Heart right ventricle (tissue), 16 donors: ENCODE data around the gene TIAM1. TPM values are rescaled to one million over a fixed set of nuclear protein-coding genes. Genes with fewer than 3 reads are reported as not detected.

ENCODE experiments used
- ATAC-seq, 8 donors: fragments of 200-7000 bp; cut with Tn5 transposase; one replicate each; pipeline ENCODE4 v1.9.1; 2020; ENCODE audit warnings: mild to moderate bottlenecking in 8 of 8, moderate library complexity in 8 of 8, moderate number of reproducible peaks in 1 of 8
- DNase-seq, 2 donors: peaks; one replicate each; pipeline ENCODE4 v3.0.0-alpha.2; 2020
- H3K27ac ChIP-seq, 10 donors: fragments of 200-600 bp; sonication (generic) in 2 of 10; one replicate each; pipeline versions ENCODE4 v1.5.0 to v1.8.0; 2020 to 2022; ENCODE audit warnings: mild to moderate bottlenecking in 3 of 10
- H3K27me3 ChIP-seq, 7 donors: fragments of 200-600 bp; one replicate each; pipeline ENCODE4 v1.8.0; 2021 to 2022; ENCODE audit warnings: mild to moderate bottlenecking in 2 of 7
- H3K36me3 ChIP-seq, 9 donors: fragments of 200-600 bp; sonication (generic) in 1 of 9; one replicate each; pipeline versions ENCODE4 v1.5.0 to v1.8.0; 2020 to 2022; ENCODE audit warnings: mild to moderate bottlenecking in 2 of 9
- H3K4me1 ChIP-seq, 9 donors: fragments of 200-600 bp; sonication (generic) in 1 of 9; one replicate each; pipeline versions ENCODE4 v1.5.0 to v1.8.0; 2020 to 2022; ENCODE audit warnings: mild to moderate bottlenecking in 4 of 9
- H3K4me3 ChIP-seq, 10 donors: fragments of 200-600 bp; sonication (generic) in 2 of 10; one replicate each; pipeline versions ENCODE4 v1.5.0 to v1.8.0; 2020 to 2022; ENCODE audit warnings: mild to moderate bottlenecking in 7 of 10, moderate library complexity in 2 of 10
- H3K9me3 ChIP-seq, 11 donors: fragments of 200-600 bp in 10 of 11; sonication (generic) in 2 of 11; one replicate each; pipeline versions ENCODE4 v1.5.0 to v1.8.0; 2013 to 2022; ENCODE audit warnings: mild to moderate bottlenecking in 2 of 11, control low read depth in 1 of 11, moderate library complexity in 1 of 11
- WGBS, 2 donors: extraction: QIAGEN DNeasy Blood & Tissue Kit; methylation state at CpG; one replicate each; pipeline ENCODE4 v1.1.7; 2013; ENCODE audit warnings: inconsistent platforms in 1 of 2; 5-methylcytosine and 5-hydroxymethylcytosine counted together
- intact Hi-C, 10 donors: fragments of 100-400 bp; cut with DNase I; formaldehyde crosslinking; loops; one replicate each; pipeline versions ENCODE4 v1.11.1 to v1.14.2; 2022
- polyA plus RNA-seq, 2 donors: library from polyadenylated mRNA; stranded (reverse); fragments of 200-250 nt; gene quantifications; one replicate each; pipeline ENCODE4 v1.2.3, GENCODE V29; 2013
- total RNA-seq, 10 donors: library from RNA; stranded (reverse); fragmentation: NEBNext Ultra II Directional in 3 of 10; extraction: Animal tissue kit (Norgen Biotek cat#: 25700) in 3 of 10; gene quantifications; one replicate each; pipeline versions ENCODE4 v1.2.1 to v1.2.4, GENCODE V29; 2021 to 2023
- TF ChIP-seq, protein P1 (sequence below), 9 donors: fragments of 200-600 bp; sonication (generic) in 2 of 9; IDR thresholded peaks; one replicate each; pipeline versions ENCODE4 v1.5.0 to v1.8.0; 2021 to 2022; ENCODE audit warnings: antibody characterized with exemption in 9 of 9, mild to moderate bottlenecking in 5 of 9, moderate library complexity in 1 of 9
- donor health status: Arrhythmogenic right ventricular cardiomyopathy.
- donor health status: ischemic (EF 13 %, LVEDD 7.1; RV severe dilation, severe dysfunction).
- donor health status: healthy with polysubstance abuse.
- donor health status: DM: no; HTN: yes; CAD: no.
- donor health status: DM: no; HTN: no; CAD: no.
- donor health status: ischemic (EF 25% LVEDD 6.9; RV normal size, moderate dysfunction).
- donor health status: ischemic (EF 25% LVEDD 5.7; RV mildly dilated, moderate dysfunction).
- donor health status: healthy.
- donor health status: DM: yes; HTN: yes; CAD: no.
- donor health status: Ischemic cardiomyopathy.
- donor health status: ischemic (EF 35%, LVEDD 5.7; RV mildly dilated, moderate dysfunction).
- donor health status: nonischemic (EF 11% LVEDD 7.7; RV severe dilation, severe dysfunction).
- donor health status: DM: yes; HTN: yes; CAD: no.
- donor health status: PGD.
- donor health status: ischemic (EF 29% LVEDD 5.4; RV normal size, mild dysfunction).
- donor health status: nonischemic (EF 23%, LVEDD 6.1; RV moderate dilation, normal function).

Gene TIAM1
- total and polyA plus RNA-seq, 12 donors = 0.97 to 4.5 (median 2.0) TPM

DNA sequence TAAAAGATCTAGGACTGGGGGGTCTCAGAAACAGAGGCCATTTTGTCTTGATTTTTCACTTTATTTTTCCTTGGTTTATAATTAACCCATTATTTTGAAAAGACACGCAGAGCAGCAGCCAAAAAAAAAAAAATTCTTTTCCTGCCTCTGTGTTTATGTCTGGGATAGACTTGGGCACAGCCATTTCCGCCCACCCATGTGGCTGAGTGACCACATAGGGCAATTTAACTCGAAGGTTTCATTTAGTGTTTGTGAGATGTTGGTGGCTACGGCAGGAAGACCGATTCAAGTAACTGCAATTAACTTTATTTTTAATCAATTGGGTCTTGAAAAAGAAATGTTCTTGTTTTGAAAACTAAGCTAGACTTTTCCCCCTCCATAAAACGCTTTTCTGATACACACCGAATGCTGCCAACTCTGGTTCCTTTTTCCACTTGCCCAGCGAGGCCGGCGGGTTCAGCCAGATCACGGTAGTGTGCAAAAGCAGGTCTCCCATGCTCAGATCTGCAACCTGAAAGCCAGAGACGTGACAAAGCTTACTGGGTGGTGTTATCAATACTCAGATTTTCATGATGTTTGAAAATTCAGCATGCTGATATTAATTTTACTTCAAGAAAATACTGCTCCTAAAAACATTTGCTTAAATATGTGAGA is 208.4 kb downstream of the TIAM1 start:
- TF ChIP-seq, protein P1, sequence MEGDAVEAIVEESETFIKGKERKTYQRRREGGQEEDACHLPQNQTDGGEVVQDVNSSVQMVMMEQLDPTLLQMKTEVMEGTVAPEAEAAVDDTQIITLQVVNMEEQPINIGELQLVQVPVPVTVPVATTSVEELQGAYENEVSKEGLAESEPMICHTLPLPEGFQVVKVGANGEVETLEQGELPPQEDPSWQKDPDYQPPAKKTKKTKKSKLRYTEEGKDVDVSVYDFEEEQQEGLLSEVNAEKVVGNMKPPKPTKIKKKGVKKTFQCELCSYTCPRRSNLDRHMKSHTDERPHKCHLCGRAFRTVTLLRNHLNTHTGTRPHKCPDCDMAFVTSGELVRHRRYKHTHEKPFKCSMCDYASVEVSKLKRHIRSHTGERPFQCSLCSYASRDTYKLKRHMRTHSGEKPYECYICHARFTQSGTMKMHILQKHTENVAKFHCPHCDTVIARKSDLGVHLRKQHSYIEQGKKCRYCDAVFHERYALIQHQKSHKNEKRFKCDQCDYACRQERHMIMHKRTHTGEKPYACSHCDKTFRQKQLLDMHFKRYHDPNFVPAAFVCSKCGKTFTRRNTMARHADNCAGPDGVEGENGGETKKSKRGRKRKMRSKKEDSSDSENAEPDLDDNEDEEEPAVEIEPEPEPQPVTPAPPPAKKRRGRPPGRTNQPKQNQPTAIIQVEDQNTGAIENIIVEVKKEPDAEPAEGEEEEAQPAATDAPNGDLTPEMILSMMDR (IDR thresholded peaks at IDR 0.05) = no peak
- Histone ChIP-seq H3K36me3 (no peaks in the 10 kb centered on the region), H3K27ac (no peak overlapping the region), H3K4me1 (peaks cover 0 to 19% (median 0%) of the 10 kb centered on the region in 9 donors), H3K27me3 (peaks cover 0 to 6% (median 0%) of the 10 kb centered on the region in 7 donors), H3K9me3 (no peaks in the 10 kb centered on the region), H3K4me3 (no peak overlapping the region)
- WGBS, 2 donors = 73 to 77% methylated on average over 12 of the region's 12 CpGs
- intact Hi-C loops = no loop called here
- ATAC-seq (no peak), DNase-seq (no peak)

DNA sequence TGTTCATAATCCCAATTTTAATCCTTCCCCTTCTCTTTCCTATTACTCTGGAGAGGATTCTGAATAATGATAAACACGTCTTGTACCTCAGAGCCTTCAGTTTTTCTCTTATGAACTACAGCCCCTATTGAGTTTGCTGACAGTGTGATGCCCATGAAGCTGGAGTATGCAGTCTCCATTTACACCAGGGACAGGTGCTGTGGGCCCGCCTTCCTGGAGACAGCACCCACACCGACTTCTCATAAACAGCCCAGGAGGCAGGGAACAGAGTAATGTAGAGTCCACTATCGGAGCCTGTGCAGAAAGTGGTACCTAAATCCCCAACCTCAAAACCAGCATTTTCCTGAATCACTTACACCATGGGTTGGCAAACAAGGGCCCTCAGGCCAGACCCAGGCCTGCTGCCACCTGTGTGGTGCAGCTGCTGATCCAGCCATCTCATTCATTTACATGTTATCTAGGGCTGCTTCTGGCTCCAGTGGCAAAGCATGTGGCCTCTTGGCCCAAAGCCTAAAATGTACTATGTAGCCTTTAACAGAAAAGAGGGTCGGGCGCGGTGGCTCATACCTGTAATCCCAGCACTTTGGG is 210.7 kb downstream of the TIAM1 start:
- Histone ChIP-seq H3K9me3 (no peaks in the 10 kb centered on the region), H3K27ac (no peak overlapping the region), H3K4me3 (no peak overlapping the region), H3K4me1 (peaks cover 0 to 18% (median 0%) of the 10 kb centered on the region in 9 donors), H3K36me3 (no peaks in the 10 kb centered on the region), H3K27me3 (peaks cover 0 to 6% (median 0%) of the 10 kb centered on the region in 7 donors)
- TF ChIP-seq, protein P1 (IDR thresholded peaks at IDR 0.05) = no peak
- WGBS, 2 donors = 88 to 91% methylated on average over 7 of the region's 7 CpGs
- DNase-seq (no peak), ATAC-seq (no peak)
- intact Hi-C loops = no loop called here

DNA sequence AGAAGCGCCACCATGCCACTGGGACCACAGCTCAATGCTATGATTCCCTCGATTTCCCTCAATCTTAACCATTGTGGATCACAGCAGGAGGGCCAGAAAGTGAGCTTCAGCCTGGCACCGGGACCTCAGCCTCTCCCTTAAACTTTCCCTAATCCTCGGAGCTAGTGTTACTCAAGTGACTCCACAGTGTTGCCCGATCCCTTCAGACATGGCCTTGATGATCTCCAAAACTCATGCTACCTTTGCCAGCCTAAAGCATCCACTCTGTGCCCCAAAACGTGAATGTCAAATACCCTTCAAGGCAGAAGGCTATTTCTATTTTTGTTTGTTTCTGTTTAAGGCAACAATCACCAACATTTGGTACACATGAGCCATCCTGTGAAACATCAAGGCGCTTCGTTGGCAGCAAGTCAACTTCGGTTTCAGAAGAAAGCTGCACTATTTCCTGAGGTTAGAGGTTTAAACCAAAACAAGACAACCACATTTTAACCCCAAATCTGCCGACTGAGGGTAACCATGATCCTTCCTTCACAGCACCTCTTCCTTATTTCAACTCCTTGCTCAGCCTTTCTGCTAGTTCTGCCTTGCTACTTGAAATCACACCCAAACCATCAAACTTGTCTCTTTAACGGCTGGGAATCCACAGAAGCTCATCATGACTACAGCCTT is 211.4 kb downstream of the TIAM1 start:
- peaks cover 0 to 6% (median 0%) of the 10 kb centered on the region in 7 donors for H3K27me3 ChIP-seq
- DNase-seq (no peak), ATAC-seq (peak in 1 of 8 donors; percentile 16)
- no peaks in the 10 kb centered on the region for H3K9me3 ChIP-seq
- intact Hi-C loops = no loop called here
- H3K27ac ChIP-seq = no peak overlapping the region
- no peaks in the 10 kb centered on the region for H3K36me3 ChIP-seq
- TF ChIP-seq, protein P1 (IDR thresholded peaks at IDR 0.05) = no peak
- 77 to 79% methylated on average over 11 of the region's 11 CpGs for WGBS, 2 donors
- H3K4me1 ChIP-seq = peaks cover 0 to 13% (median 0%) of the 10 kb centered on the region in 9 donors
- no peak overlapping the region for H3K4me3 ChIP-seq

DNA sequence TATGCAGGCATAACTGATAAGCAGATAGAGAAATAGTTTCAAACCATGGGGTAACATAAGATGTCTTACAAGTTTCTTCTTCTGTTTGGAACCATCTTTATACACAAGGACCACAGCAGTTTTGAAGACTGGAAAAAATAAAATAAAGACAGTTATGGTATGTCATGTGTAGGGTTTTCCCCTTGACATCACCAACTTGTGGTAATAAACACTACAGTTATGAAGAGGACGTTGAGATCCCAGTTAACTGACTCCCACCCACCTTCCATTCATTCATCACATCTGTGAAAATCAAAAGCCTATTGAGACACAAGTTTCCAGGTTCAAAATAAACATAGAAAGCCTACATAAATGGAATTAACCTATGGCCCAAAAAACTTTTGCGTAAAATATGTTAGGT is 213.2 kb downstream of the TIAM1 start:
- intact Hi-C loops = no loop called here

More for the DNA sequence above, 213.2 kb downstream of the TIAM1 start:
- no peak for DNase-seq
- no peak overlapping the region for H3K27ac ChIP-seq
- WGBS, 2 donors = 78 to 83% methylated on average over 2 of the region's 2 CpGs
- no peak overlapping the region for H3K4me3 ChIP-seq
- no peaks in the 10 kb centered on the region for H3K9me3 ChIP-seq
- H3K36me3 ChIP-seq = no peaks in the 10 kb centered on the region
- TF ChIP-seq, protein P1 (IDR thresholded peaks at IDR 0.05) = no peak
- H3K27me3 ChIP-seq = no peaks in the 10 kb centered on the region
- no peak for ATAC-seq
- peaks cover 0 to 13% (median 0%) of the 10 kb centered on the region in 9 donors for H3K4me1 ChIP-seq
